ENCODE measurements around the gene ATP6V1A. TPM values are rescaled to one million over a fixed set of nuclear protein-coding genes. Genes with fewer than 3 reads are reported as not detected.

Gene ATP6V1A
- total RNA-seq, 1 experiment from 2014 or later, result 73.4 TPM

DNA sequence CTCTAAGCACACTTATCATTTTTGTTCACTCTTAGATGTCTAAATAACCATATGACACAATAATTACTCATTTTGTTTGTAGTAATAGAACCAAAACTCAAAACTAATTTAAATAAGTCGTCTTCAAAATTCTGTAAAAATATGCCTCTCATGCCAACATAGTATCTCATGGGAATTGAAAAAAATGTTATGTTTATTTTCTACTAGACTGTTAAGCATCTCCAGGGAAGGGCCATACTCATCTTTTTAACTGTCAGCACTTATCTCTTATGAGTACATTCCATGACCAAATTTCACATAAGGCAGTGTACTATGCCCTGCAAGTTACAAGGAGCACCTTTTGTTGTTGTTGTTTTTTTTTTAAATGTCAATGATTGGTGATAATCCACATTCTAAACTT, 32.1 kb upstream of the ATP6V1A start:
- H4K5ac ChIP-seq (ENCODE audit: insufficient read length, low read depth, low read length), result no peak overlapping the region
- no peak overlapping the region for H3K4me3 Mint-ChIP-seq

More for the DNA sequence above, 32.1 kb upstream of the ATP6V1A start:
- no CpG with 5 or more reads among the region's 1 CpG for WGBS (ENCODE audit: extremely low coverage, insufficient read length, low lambda C conversion rate)
- Histone ChIP-seq H3K23me2 (ENCODE audit: insufficient read length, low read depth, low read length, poor library complexity, severe bottlenecking) (no peaks in the 10 kb centered on the region), H4K8ac (replicated peaks; ENCODE audit: insufficient read length, low read depth, low read length) (no peak overlapping the region), H2BK5ac (ENCODE audit: insufficient read length, low read length) (no peak overlapping the region), H2BK15ac (ENCODE audit: low read depth, low read length) (no peak overlapping the region), H3K56ac (ENCODE audit: insufficient read length, low read depth, low read length) (no peak overlapping the region), H3K27me3 (ENCODE audit: insufficient read depth, low read length) (no peaks in the 10 kb centered on the region), H3T11ph (ENCODE audit: low read length) (no peak overlapping the region), H2BK120ac (ENCODE audit: low read depth, low read length, poor library complexity, severe bottlenecking) (no peak overlapping the region), H3K79me1 (ENCODE audit: insufficient read depth, low read depth, low read length, poor library complexity, severe bottlenecking) (no peaks in the 10 kb centered on the region), H2AFZ (ENCODE audit: low read length) (no peak overlapping the region), H2BK12ac (ENCODE audit: insufficient read length, low read depth, low read length) (no peak overlapping the region), H3K14ac (ENCODE audit: insufficient read depth, low read length) (no peak overlapping the region), H3K4me1 (ENCODE audit: insufficient read depth, low read length) (no peaks in the 10 kb centered on the region), H3K23ac (ENCODE audit: insufficient read length, low read depth, low read length) (no peak overlapping the region), H2BK20ac (ENCODE audit: low read depth, low read length, poor library complexity, severe bottlenecking) (no peak overlapping the region), H3K27ac (ENCODE audit: insufficient read length, low read depth, low read length) (no peak overlapping the region), H3K79me2 (ENCODE audit: insufficient read depth, low read length) (no peaks in the 10 kb centered on the region), H3K9me3 (ENCODE audit: control insufficient read depth, low read depth, low read length) (no peaks in the 10 kb centered on the region), H4K20me1 (ENCODE audit: control insufficient read depth, insufficient read depth, insufficient read length) (no peaks in the 10 kb centered on the region), H3K4ac (ENCODE audit: low read depth, low read length) (no peak overlapping the region), H3K4me2 (ENCODE audit: insufficient read depth, insufficient read length, low read length) (no peak overlapping the region), H4K91ac (ENCODE audit: insufficient read length, low read depth, low read length) (no peak overlapping the region), H3K9ac (ENCODE audit: extremely low read depth, insufficient read length, low read length) (no peak overlapping the region), H3K18ac (ENCODE audit: insufficient read length, low read depth, low read length) (no peak overlapping the region), H2AK5ac (ENCODE audit: insufficient read length, low read length) (no peak overlapping the region)
- TF ChIP-seq, protein P1, sequence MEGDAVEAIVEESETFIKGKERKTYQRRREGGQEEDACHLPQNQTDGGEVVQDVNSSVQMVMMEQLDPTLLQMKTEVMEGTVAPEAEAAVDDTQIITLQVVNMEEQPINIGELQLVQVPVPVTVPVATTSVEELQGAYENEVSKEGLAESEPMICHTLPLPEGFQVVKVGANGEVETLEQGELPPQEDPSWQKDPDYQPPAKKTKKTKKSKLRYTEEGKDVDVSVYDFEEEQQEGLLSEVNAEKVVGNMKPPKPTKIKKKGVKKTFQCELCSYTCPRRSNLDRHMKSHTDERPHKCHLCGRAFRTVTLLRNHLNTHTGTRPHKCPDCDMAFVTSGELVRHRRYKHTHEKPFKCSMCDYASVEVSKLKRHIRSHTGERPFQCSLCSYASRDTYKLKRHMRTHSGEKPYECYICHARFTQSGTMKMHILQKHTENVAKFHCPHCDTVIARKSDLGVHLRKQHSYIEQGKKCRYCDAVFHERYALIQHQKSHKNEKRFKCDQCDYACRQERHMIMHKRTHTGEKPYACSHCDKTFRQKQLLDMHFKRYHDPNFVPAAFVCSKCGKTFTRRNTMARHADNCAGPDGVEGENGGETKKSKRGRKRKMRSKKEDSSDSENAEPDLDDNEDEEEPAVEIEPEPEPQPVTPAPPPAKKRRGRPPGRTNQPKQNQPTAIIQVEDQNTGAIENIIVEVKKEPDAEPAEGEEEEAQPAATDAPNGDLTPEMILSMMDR (conservative IDR thresholded peaks at IDR 0.05), result no peak
- DNase-seq, result no peak
- Mint-ChIP-seq H3K27ac (peak overlapping the region in 1 of 3 experiments; percentile 73; a peak in 1 of 7 replicates), H3K36me3 (ENCODE audit: insufficient read depth in 1 of 3, low read depth in 3 of 3) (peaks cover 0 to 18% (median 16%) of the 10 kb centered on the region in 3 experiments; a peak in 5 of 7 replicates), H3K4me1 (no peaks in the 10 kb centered on the region), H3K27me3 (ENCODE audit: low read depth) (peaks cover 2% of the 10 kb centered on the region; the same call in 1 of the 2 replicates), H3K9me3 (no peaks in the 10 kb centered on the region)
